GM12878 (cell line): ENCODE measurements around the gene ABCA7. TPM values are rescaled to one million over a fixed set of nuclear protein-coding genes. Genes with fewer than 3 reads are reported as not detected.

Source experiments
- ATAC-seq: fragments of 200-7000 bp; cut with Tn5 transposase; 3 replicates; pipeline ENCODE4 v1.9.1; 2020; ENCODE audit warnings: mild to moderate bottlenecking, moderate library complexity
- BruUV-seq: library from RNA; stranded (reverse); fragments of 400-500 nt; replicated peaks from 2 replicates; lab custom pipeline; 2021; lab: Mats Ljungman, UMichigan
- CTCF ChIA-PET: fragments of 300-600 bp; sonication (Branson Sonifier 250); formaldehyde crosslinking; extraction: SDS; loops from one replicate; lab custom pipeline; 2021; ENCODE audit warnings: inconsistent platforms; lab: Yijun Ruan, JAX
- POLR2A ChIA-PET: fragments of 350-600 bp; formaldehyde crosslinking; extraction: SDS; loops from one replicate; lab custom pipeline; 2021; ENCODE audit warnings: inconsistent platforms; lab: Charles Lee
- RAD21 ChIA-PET: fragments of 300-600 bp; sonication (Branson Sonifier 250); formaldehyde crosslinking; loops from one replicate; lab custom pipeline; 2023; ENCODE audit warnings: antibody characterized with exemption; ENCODE audit not compliant: unreplicated experiment; lab: Charles Lee
- SMC1A ChIA-PET: fragments of 300-600 bp; sonication (Branson Sonifier 250); formaldehyde crosslinking; loops from one replicate; lab custom pipeline; 2023; ENCODE audit not compliant: unreplicated experiment, uncharacterized antibody; lab: Charles Lee
- DNase-seq: peaks from one replicate; pipeline ENCODE4 v3.0.0-alpha.2; 2011; ENCODE audit warnings: low read depth, low spot score
- FAIRE-seq: peaks from 3 replicates; lab custom pipeline; 2011; peaks lifted over from hg19 to GRCh38; lab: Jason Lieb, UNC
- H2AFZ ChIP-seq: 2 replicates; pipeline ENCODE4 v1.6.0; 2011; ENCODE audit warnings: low read depth, low read length, control low read depth; ENCODE audit not compliant: control insufficient read depth
- H3K27ac ChIP-seq: 2 replicates; pipeline ENCODE4 v1.5.1; 2011; ENCODE audit warnings: control low read depth; ENCODE audit not compliant: control insufficient read depth, insufficient read depth
- H3K27me3 ChIP-seq, 2 experiments: replicated peaks in 1 of 2; 2 replicates each; pipeline versions ENCODE4 v1.6.0 to v1.6.1; 2011; ENCODE audit warnings: low read length in 1 of 2; ENCODE audit not compliant: control insufficient read depth in 2 of 2, insufficient read depth in 2 of 2
- H3K36me3 ChIP-seq, 2 experiments: 2 replicates each; pipeline ENCODE4 v1.5.1; 2011; ENCODE audit warnings: low read length in 1 of 2; ENCODE audit not compliant: control insufficient read depth in 2 of 2, insufficient read depth in 2 of 2
- H3K4me1 ChIP-seq: 2 replicates; pipeline ENCODE4 v1.6.1; 2011; ENCODE audit warnings: mild to moderate bottlenecking, low read length, moderate library complexity, mixed read lengths; ENCODE audit not compliant: control insufficient read depth, insufficient read depth
- H3K4me2 ChIP-seq: 2 replicates; pipeline ENCODE4 v1.6.0; 2011; ENCODE audit warnings: control low read depth; ENCODE audit not compliant: control insufficient read depth, insufficient read depth
- H3K4me3 ChIP-seq: fragments of 200-600 bp; sonication (generic); 2 replicates; pipeline ENCODE4 v1.5.1; 2016
- H3K79me2 ChIP-seq: 2 replicates; pipeline ENCODE4 v1.6.0; 2011; ENCODE audit warnings: low read length; ENCODE audit not compliant: control insufficient read depth, insufficient read depth
- H3K9ac ChIP-seq: 2 replicates; pipeline ENCODE4 v1.8.0; 2011; ENCODE audit warnings: low read length, control low read depth, mixed read lengths; ENCODE audit not compliant: control insufficient read depth, insufficient read depth
- H3K9me3 ChIP-seq: replicated peaks from 3 replicates; pipeline ENCODE4 v1.5.1; 2011; ENCODE audit warnings: mild to moderate bottlenecking, low read length; ENCODE audit not compliant: control insufficient read depth, insufficient read depth
- H4K20me1 ChIP-seq: 2 replicates; pipeline ENCODE4 v1.6.0; 2011; ENCODE audit not compliant: control insufficient read depth, insufficient read depth
- GATAD2B ChIP-seq: fragments of 450-650 bp; conservative IDR thresholded peaks from 2 replicates; pipeline ENCODE4 v1.6.1; 2017; ENCODE audit warnings: low read depth, mild to moderate bottlenecking, moderate library complexity
- KAT2A ChIP-seq: conservative IDR thresholded peaks from 2 replicates; pipeline ENCODE4 v1.6.1; 2011; ENCODE audit warnings: low read depth, low read length; ENCODE audit not compliant: control insufficient read depth
- MYB ChIP-seq: fragments of 150-350 bp; IDR thresholded peaks from 2 replicates; pipeline ENCODE4 v1.6.1; 2014; ENCODE audit warnings: mild to moderate bottlenecking, low read depth, low read length, borderline replicate concordance
- POLR2A ChIP-seq: IDR thresholded peaks from 2 replicates; pipeline ENCODE4 v1.6.1; 2011; ENCODE audit warnings: low read depth, mild to moderate bottlenecking, low read length
- RAD51 ChIP-seq: fragments of 450-650 bp; IDR thresholded peaks from 2 replicates; pipeline ENCODE4 v1.6.1; 2016; ENCODE audit warnings: moderate library complexity, mild to moderate bottlenecking, inconsistent platforms
- WGBS: methylation state at CpG from one replicate; pipeline ENCODE4 v1.1.6; 2016; ENCODE audit warnings: low lambda C conversion rate; ENCODE audit not compliant: insufficient replicate concordance, insufficient coverage; ENCODE audit errors: missing lambda C conversion rate; 5-methylcytosine and 5-hydroxymethylcytosine counted together
- in situ Hi-C: fragments of 300-500 bp; cut with MboI; formaldehyde crosslinking; loops from 9 replicates; pipeline ENCODE4 v1.14.3; 2018; ENCODE audit warnings: mixed read lengths
- intact Hi-C: fragments of 100-400 bp; cut with micrococcal nuclease; formaldehyde crosslinking; loops from one replicate; pipeline ENCODE4 v1.14.2; 2022; ENCODE audit not compliant: unreplicated experiment
- polyA plus RNA-seq, 11 experiments: library from polyadenylated mRNA; depleted of rRNA in 4 of 11; unstranded in 6 of 11; stranded (reverse) in 5 of 11; fragments of >200 nt; fragmentation: Nextera tagmentation in 4 of 11; fragmentation: Illumina TruSeq in 1 of 11; extraction: Ambion mirVana in 4 of 11; extraction: Trizol in 1 of 11; gene quantifications; 1 replicate in 1 of 11; 2 replicates in 10 of 11; pipeline versions ENCODE4 v1.2.1 to v1.2.3, GENCODE V29; 2011 to 2016; ENCODE audit warnings: inconsistent platforms in 2 of 11, missing spikeins in 2 of 11, low read depth in 1 of 11
- total RNA-seq, 4 experiments: library from RNA; depleted of rRNA in 3 of 4; stranded (reverse); fragments of >200 nt in 3 of 4; fragmentation: Illumina TruSeq in 1 of 4; extraction: Trizol in 1 of 4; gene quantifications; 2 replicates each; pipeline versions ENCODE4 v1.2.1 to v1.2.3, GENCODE V29; 2013 to 2021
- TF ChIP-seq, protein P1 (sequence below): fragments of 450-650 bp; IDR thresholded peaks from 2 replicates; pipeline ENCODE4 v1.6.1; 2018; ENCODE audit warnings: mild to moderate bottlenecking, low read depth, moderate library complexity; ENCODE audit not compliant: partially characterized antibody
- TF ChIP-seq, protein P2 (sequence below), 3 experiments: IDR thresholded peaks in 2 of 3; conservative IDR thresholded peaks in 1 of 3; 2 replicates each; pipeline ENCODE4 v1.5.1; 2011; ENCODE audit warnings: low read depth in 3 of 3, low read length in 3 of 3, mild to moderate bottlenecking in 3 of 3, control low read depth in 2 of 3, moderate library complexity in 2 of 3, inconsistent platforms in 1 of 3, mixed read lengths in 1 of 3; ENCODE audit not compliant: control insufficient read depth in 2 of 3, insufficient read depth in 1 of 3; ENCODE audit errors: extremely low read depth in 1 of 3

ABCA7 gene
- total and polyA plus RNA-seq, 10 of the 15 experiments (the other 5 are each of a cell fraction or from before 2014, with no cell fraction given), result 1.0 to 49.5 (median 14.8) TPM

- no TSS peak for BruUV-seq
- peaks cover 10 to 47% of the 10 kb centered on the region in 2 experiments for H3K36me3 ChIP-seq
- no peaks in the 10 kb centered on the region for H3K27me3 ChIP-seq
- H3K4me2 ChIP-seq, result no peak overlapping the region
- no peak for DNase-seq
- WGBS, result 90% methylated on average over 32 of the region's 32 CpGs
- ChIA-PET CTCF (interaction anchor here (1.2 kb wide), 1 partner anchor 156 kb away, joined by 3 read pairs; no protein-coding TSS in a partner anchor), POLR2A (interaction anchor here (0.5 to 4.9 kb wide), 3 partner anchors 13 to 184 kb away, joined by 4 to 23 read pairs (median 5); partner anchors contain the start of gene ARHGAP45), RAD21 (interaction anchor here (1.7 kb wide), 1 partner anchor 22 kb away, joined by 8 read pairs; the partner anchor contains the start of gene ARHGAP45), SMC1A (no interaction called here)
- peak overlapping the region; percentile 18; the same call in 1 of the 2 replicates for H3K27ac ChIP-seq
- H4K20me1 ChIP-seq, result no peaks in the 10 kb centered on the region
- no peak overlapping the region for H2AFZ ChIP-seq
- H3K4me3 ChIP-seq, result no peak overlapping the region
- no peaks in the 10 kb centered on the region for H3K9me3 ChIP-seq
- peaks cover 32% of the 10 kb centered on the region for H3K4me1 ChIP-seq
- in situ Hi-C loops, result no loop called here
- no peak for FAIRE-seq
- no peak overlapping the region for H3K9ac ChIP-seq
- peaks cover 14% of the 10 kb centered on the region for H3K79me2 ChIP-seq
- TF ChIP-seq KAT2A (no peak), POLR2A (peak; percentile 63; the same call in 1 of the 2 replicates), GATAD2B (no peak), RAD51 (no peak), MYB (no peak)
- TF ChIP-seq, protein P1, sequence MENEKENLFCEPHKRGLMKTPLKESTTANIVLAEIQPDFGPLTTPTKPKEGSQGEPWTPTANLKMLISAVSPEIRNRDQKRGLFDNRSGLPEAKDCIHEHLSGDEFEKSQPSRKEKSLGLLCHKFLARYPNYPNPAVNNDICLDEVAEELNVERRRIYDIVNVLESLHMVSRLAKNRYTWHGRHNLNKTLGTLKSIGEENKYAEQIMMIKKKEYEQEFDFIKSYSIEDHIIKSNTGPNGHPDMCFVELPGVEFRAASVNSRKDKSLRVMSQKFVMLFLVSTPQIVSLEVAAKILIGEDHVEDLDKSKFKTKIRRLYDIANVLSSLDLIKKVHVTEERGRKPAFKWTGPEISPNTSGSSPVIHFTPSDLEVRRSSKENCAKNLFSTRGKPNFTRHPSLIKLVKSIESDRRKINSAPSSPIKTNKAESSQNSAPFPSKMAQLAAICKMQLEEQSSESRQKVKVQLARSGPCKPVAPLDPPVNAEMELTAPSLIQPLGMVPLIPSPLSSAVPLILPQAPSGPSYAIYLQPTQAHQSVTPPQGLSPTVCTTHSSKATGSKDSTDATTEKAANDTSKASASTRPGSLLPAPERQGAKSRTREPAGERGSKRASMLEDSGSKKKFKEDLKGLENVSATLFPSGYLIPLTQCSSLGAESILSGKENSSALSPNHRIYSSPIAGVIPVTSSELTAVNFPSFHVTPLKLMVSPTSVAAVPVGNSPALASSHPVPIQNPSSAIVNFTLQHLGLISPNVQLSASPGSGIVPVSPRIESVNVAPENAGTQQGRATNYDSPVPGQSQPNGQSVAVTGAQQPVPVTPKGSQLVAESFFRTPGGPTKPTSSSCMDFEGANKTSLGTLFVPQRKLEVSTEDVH, result no peak
- TF ChIP-seq, protein P2, sequence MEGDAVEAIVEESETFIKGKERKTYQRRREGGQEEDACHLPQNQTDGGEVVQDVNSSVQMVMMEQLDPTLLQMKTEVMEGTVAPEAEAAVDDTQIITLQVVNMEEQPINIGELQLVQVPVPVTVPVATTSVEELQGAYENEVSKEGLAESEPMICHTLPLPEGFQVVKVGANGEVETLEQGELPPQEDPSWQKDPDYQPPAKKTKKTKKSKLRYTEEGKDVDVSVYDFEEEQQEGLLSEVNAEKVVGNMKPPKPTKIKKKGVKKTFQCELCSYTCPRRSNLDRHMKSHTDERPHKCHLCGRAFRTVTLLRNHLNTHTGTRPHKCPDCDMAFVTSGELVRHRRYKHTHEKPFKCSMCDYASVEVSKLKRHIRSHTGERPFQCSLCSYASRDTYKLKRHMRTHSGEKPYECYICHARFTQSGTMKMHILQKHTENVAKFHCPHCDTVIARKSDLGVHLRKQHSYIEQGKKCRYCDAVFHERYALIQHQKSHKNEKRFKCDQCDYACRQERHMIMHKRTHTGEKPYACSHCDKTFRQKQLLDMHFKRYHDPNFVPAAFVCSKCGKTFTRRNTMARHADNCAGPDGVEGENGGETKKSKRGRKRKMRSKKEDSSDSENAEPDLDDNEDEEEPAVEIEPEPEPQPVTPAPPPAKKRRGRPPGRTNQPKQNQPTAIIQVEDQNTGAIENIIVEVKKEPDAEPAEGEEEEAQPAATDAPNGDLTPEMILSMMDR (IDR thresholded peaks at IDR 0.05 in 2 of 3, conservative IDR thresholded peaks at IDR 0.05 in 1 of 3; ENCODE audit: control insufficient read depth in 2 of 3, extremely low read depth in 1 of 3, insufficient read depth in 1 of 3, low read depth in 3 of 3, low read length in 3 of 3), result no peak
- ATAC-seq, result no peak
- intact Hi-C loops, result no loop called here
Measured at GRCh38 chr19:1089126-1089771, 49.3 kb downstream of the ABCA7 start.
